K562 (cell line): ENCODE data around the gene RTCA. TPM values are rescaled to one million over a fixed set of nuclear protein-coding genes. Genes with fewer than 3 reads are reported as not detected.
A peak's percentile ranks its signal among the peaks of the same experiment; 100 is the strongest.

Experiments used
- AFF4 ChIP-seq: sonication (generic); formaldehyde crosslinking; IDR thresholded peaks from 2 replicates; pipeline ENCODE4 v1.8.0; 2023; ENCODE audit warnings: mild to moderate bottlenecking, missing genetic modification reagents
- CHAMP1 ChIP-seq: fragments of 450-650 bp; IDR thresholded peaks from 2 replicates; pipeline ENCODE4 v1.6.1; 2016; ENCODE audit warnings: mild to moderate bottlenecking
- ELF2 ChIP-seq: fragments of 250-450 bp; sonication (Bioruptor Pico); IDR thresholded peaks from 2 replicates; pipeline ENCODE4 v1.5.0; 2021; ENCODE audit warnings: mild to moderate bottlenecking
- GTF2E2 ChIP-seq: fragments of 200-800 bp; sonication (Bioruptor generic); IDR thresholded peaks from 2 replicates; pipeline ENCODE4 v1.6.1; 2016; ENCODE audit warnings: missing genetic modification characterization, missing compliant biosample characterization
- HDAC1 ChIP-seq, 2 experiments: fragments of 450-650 bp; IDR thresholded peaks; 2 replicates each; pipeline ENCODE4 v1.6.1; 2016 to 2017; ENCODE audit warnings: inconsistent platforms in 1 of 2, mild to moderate bottlenecking in 1 of 2, moderate library complexity in 1 of 2
- JUND ChIP-seq, 2 experiments: IDR thresholded peaks; 2 replicates in 1 of 2; 3 replicates in 1 of 2; pipeline ENCODE4 v1.6.1; 2011; ENCODE audit warnings: borderline replicate concordance in 2 of 2, low read depth in 2 of 2, low read length in 2 of 2, improper control_type of control experiment in 1 of 2, missing biosample characterization in 1 of 2, missing genetic modification characterization in 1 of 2, missing genetic modification reagents in 1 of 2
- LEF1 ChIP-seq: fragments of 450-650 bp; IDR thresholded peaks from 2 replicates; pipeline ENCODE4 v1.6.1; 2016; ENCODE audit warnings: mild to moderate bottlenecking
- MTA1 ChIP-seq: fragments of 450-650 bp; IDR thresholded peaks from 2 replicates; pipeline ENCODE4 v1.6.1; 2017; ENCODE audit warnings: borderline replicate concordance
- NFYB ChIP-seq: IDR thresholded peaks from 2 replicates; pipeline ENCODE4 v1.6.1; 2011; ENCODE audit warnings: mild to moderate bottlenecking, moderate library complexity; ENCODE audit not compliant: insufficient read length; ENCODE audit errors: extremely low read depth
- NUFIP1 ChIP-seq: fragments of 450-650 bp; IDR thresholded peaks from 2 replicates; pipeline ENCODE4 v1.6.1; 2018; ENCODE audit not compliant: partially characterized antibody
- PHF8 ChIP-seq: fragments of 200-600 bp; sonication (generic); IDR thresholded peaks from 2 replicates; pipeline ENCODE4 v1.6.1; 2012; ENCODE audit warnings: mixed run types, mild to moderate bottlenecking, inconsistent platforms, low read length, moderate library complexity, borderline replicate concordance
- PTRF ChIP-seq: fragments of 450-650 bp; IDR thresholded peaks from 2 replicates; pipeline ENCODE4 v1.6.1; 2016; ENCODE audit warnings: mild to moderate bottlenecking, missing genetic modification characterization, missing compliant biosample characterization
- SIN3B ChIP-seq: fragments of 450-650 bp; IDR thresholded peaks from 2 replicates; pipeline ENCODE4 v1.6.1; 2017; ENCODE audit warnings: low read depth, mild to moderate bottlenecking, moderate library complexity
- SMAD2 ChIP-seq: fragments of 150-350 bp; IDR thresholded peaks from 2 replicates; pipeline ENCODE4 v1.6.1; 2014; ENCODE audit warnings: low read depth, mild to moderate bottlenecking, low read length
- SNRNP70 ChIP-seq: fragments of 200-400 bp; formaldehyde crosslinking; optimal IDR thresholded peaks from 2 replicates; pipeline ENCODE3; 2017; ENCODE audit warnings: low read depth, low read length
- TEAD1 ChIP-seq, 2 experiments: fragments of 450-650 bp in 1 of 2; sonication (generic) in 1 of 2; formaldehyde crosslinking; IDR thresholded peaks; 2 replicates each; pipeline versions ENCODE4 v1.4.0 to v1.8.0; 2020 to 2022; ENCODE audit warnings: mild to moderate bottlenecking in 2 of 2, missing genetic modification reagents in 1 of 2
- THAP12 ChIP-seq: fragments of 250-450 bp; sonication (Bioruptor Pico); IDR thresholded peaks from 2 replicates; pipeline ENCODE4 v1.9.0; 2021; ENCODE audit warnings: mild to moderate bottlenecking, inconsistent platforms
- WHSC1 ChIP-seq: IDR thresholded peaks from one replicate; pipeline ENCODE4 v1.6.1; 2012; ENCODE audit warnings: low read length, control low read depth, inconsistent platforms
- ZNF121 ChIP-seq: sonication (generic); formaldehyde crosslinking; conservative IDR thresholded peaks from 2 replicates; pipeline ENCODE4 v1.8.0; 2022; ENCODE audit warnings: missing genetic modification reagents
- ZNF239 ChIP-seq: fragments of 250-450 bp; sonication (Bioruptor Pico); IDR thresholded peaks from 2 replicates; pipeline ENCODE4 v1.4.0; 2020; ENCODE audit warnings: mild to moderate bottlenecking
- polyA plus RNA-seq, 8 experiments: library from polyadenylated mRNA; depleted of rRNA in 4 of 8; stranded (reverse) in 5 of 8; unstranded in 3 of 8; fragments of >200 nt; fragmentation: Nextera tagmentation in 2 of 8; fragmentation: Illumina TruSeq in 1 of 8; extraction: Ambion mirVana in 2 of 8; extraction: Trizol in 1 of 8; gene quantifications; 2 replicates each; pipeline versions ENCODE4 v1.2.1 to v1.2.3, GENCODE V29; 2011 to 2014; ENCODE audit warnings: inconsistent platforms in 1 of 8, missing spikeins in 1 of 8
- total RNA-seq, 7 experiments: library from RNA; depleted of rRNA in 6 of 7; stranded (reverse); fragments of >200 nt in 6 of 7; fragmentation: Illumina TruSeq in 2 of 7; extraction: Trizol in 2 of 7; gene quantifications; 2 replicates each; pipeline versions ENCODE4 v1.2.1 to v1.2.3, GENCODE V29; 2011 to 2021; ENCODE audit warnings: low replicate concordance in 1 of 7

The RTCA gene
- total and polyA plus RNA-seq, 9 of the 15 experiments (the other 6 are each of a cell fraction or from before 2014, with no cell fraction given) = 11.6 to 57.2 (median 43.2) TPM

GRCh38 chr1:100249537-100250257 is 16.3 kb upstream of the RTCA start, which contains the start of gene DBT (continued):
- TF ChIP-seq GTF2E2 (tag) = peak; percentile 88
- TF ChIP-seq MTA1 = peak; percentile 43; the same call in 1 of the 2 replicates
- peak; percentile 57 for TF ChIP-seq NFYB
- no peak for TF ChIP-seq SMAD2
- TF ChIP-seq LEF1 = peak; percentile 48
- peak; percentile 51; the same call in 1 of the 2 replicates for TF ChIP-seq THAP12 (CRISPR knock-in tag)
- TF ChIP-seq TEAD1 (CRISPR knock-in tag; IDR thresholded peaks at IDR 0.05) = peak in 1 of 2 experiments; percentile 95; a peak in 2 of 4 replicates
- peak; percentile 74 for TF ChIP-seq NUFIP1
- peak; percentile 95 for TF ChIP-seq PHF8
- no peak for TF ChIP-seq ZNF121
- TF ChIP-seq JUND (IDR thresholded peaks at IDR 0.05; ENCODE audit: borderline replicate concordance, low read depth, low read length) = peak; percentile 79
- no peak; the same call in 2 of the 3 replicates for TF ChIP-seq JUND (tag; IDR thresholded peaks at IDR 0.05; ENCODE audit: borderline replicate concordance, low read depth, low read length)
- no peak for TF ChIP-seq PTRF (tag)
- no peak for TF ChIP-seq SNRNP70
- TF ChIP-seq HDAC1 (IDR thresholded peaks at IDR 0.05) = peak in 1 of 2 experiments; percentile 93; a peak in 2 of 4 replicates
- TF ChIP-seq ZNF239 = no peak
- TF ChIP-seq ELF2 (CRISPR knock-in tag) = peak; percentile 84
- peak; percentile 95 for TF ChIP-seq SIN3B
- TF ChIP-seq WHSC1 = no peak
- peak; percentile 71; the same call in 1 of the 2 replicates for TF ChIP-seq AFF4 (CRISPR knock-in tag)
- peak; percentile 71 for TF ChIP-seq CHAMP1
